ENCODE data around the gene PSMD5.

The PSMD5 gene

GRCh38 chr9:120874226-120875194 is 31.8 kb upstream of the PSMD5 start:
- DNase-seq: no peak

GRCh38 chr9:120873512-120873911 is 30.8 kb upstream of the PSMD5 start:
- no peak for DNase-seq

GRCh38 chr9:120872791-120873502 is 30.2 kb upstream of the PSMD5 start:
- DNase-seq: no peak

GRCh38 chr9:120870206-120870605 is 27.5 kb upstream of the PSMD5 start:
- no peak for DNase-seq

GRCh38 chr9:120869726-120870125 is 27.0 kb upstream of the PSMD5 start:
- DNase-seq: no peak

- DNase-seq: no peak
Measured at GRCh38 chr9:120869360-120869687, 26.6 kb upstream of the PSMD5 start.

- peak; percentile 98 for DNase-seq
Measured at GRCh38 chr9:120868676-120869359, 26.1 kb upstream of the PSMD5 start.

GRCh38 chr9:120868339-120868675 is 25.6 kb upstream of the PSMD5 start:
- no peak for DNase-seq

GRCh38 chr9:120867676-120868338 is 25.1 kb upstream of the PSMD5 start:
- DNase-seq: no peak

- DNase-seq: no peak
Measured at GRCh38 chr9:120866651-120867050, 23.9 kb upstream of the PSMD5 start.

- DNase-seq: no peak
Measured at GRCh38 chr9:120865809-120866208, 23.1 kb upstream of the PSMD5 start.

GRCh38 chr9:120865176-120865575 is 22.5 kb upstream of the PSMD5 start:
- no peak for DNase-seq

- no peak for DNase-seq
Measured at GRCh38 chr9:120864719-120865118, 22.0 kb upstream of the PSMD5 start.

GRCh38 chr9:120863833-120864232 is 21.1 kb upstream of the PSMD5 start:
- DNase-seq: no peak

- no peak for DNase-seq
Measured at GRCh38 chr9:120862452-120862851, 19.7 kb upstream of the PSMD5 start.

GRCh38 chr9:120861935-120862334 is 19.2 kb upstream of the PSMD5 start:
- DNase-seq: no peak

- no peak for DNase-seq
Measured at GRCh38 chr9:120860083-120860482, 17.4 kb upstream of the PSMD5 start.

GRCh38 chr9:120859361-120859760 is 16.6 kb upstream of the PSMD5 start:
- no peak for DNase-seq

- no peak for DNase-seq
Measured at GRCh38 chr9:120857902-120858301, 15.2 kb upstream of the PSMD5 start.

- no peak for DNase-seq
Measured at GRCh38 chr9:120857481-120857880, 14.8 kb upstream of the PSMD5 start.

GRCh38 chr9:120856700-120857099 is 14.0 kb upstream of the PSMD5 start:
- no peak for DNase-seq

- DNase-seq: no peak
Measured at GRCh38 chr9:120855827-120856670, 13.3 kb upstream of the PSMD5 start.

Measured in stimulated activated CD4-positive, alpha-beta T cell treated with anti-CD3 and anti-CD28 coated beads, Interleukin-4, amount 100 ng/mL, for 24 hours (primary cell).